ENCODE data around the gene ANKRD65.
A peak's percentile ranks its signal among the peaks of the same experiment; 100 is the strongest.
"Not testable (repeated sequence)": the region's sequence is repeated elsewhere in the genome, so short reads cannot be mapped to it uniquely, and the experiment has no call there.

The ANKRD65 gene

DNA sequence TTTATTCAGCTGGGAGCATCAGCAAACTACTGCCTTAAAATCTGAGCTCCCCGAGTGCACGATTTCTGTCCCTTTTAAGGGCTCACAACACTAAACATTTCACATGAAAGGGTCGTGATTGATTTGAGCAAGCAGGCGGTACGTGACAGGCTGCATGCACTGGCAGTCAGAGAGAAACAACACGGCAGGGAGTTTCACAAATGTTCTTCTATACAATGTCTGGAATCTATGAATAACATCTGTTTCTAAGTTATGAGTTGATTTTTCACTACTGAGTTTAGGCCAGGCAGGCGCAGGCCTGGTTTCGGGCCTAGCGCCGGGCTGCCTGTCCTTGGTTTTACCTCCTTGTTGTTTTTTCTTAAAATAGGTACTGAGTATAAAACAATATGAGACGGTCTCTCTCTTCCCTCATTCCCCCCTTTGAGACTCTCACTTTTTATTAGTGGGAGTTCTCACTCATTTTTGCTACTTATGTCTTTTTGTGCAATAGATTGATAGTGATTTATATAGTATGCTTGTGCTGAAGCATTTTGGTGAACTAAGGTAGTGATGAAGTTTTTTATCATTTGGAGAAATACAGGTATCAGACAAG is 8.7 kb downstream of the ANKRD65 start:
- not testable (repeated sequence) for DNase-seq

DNA sequence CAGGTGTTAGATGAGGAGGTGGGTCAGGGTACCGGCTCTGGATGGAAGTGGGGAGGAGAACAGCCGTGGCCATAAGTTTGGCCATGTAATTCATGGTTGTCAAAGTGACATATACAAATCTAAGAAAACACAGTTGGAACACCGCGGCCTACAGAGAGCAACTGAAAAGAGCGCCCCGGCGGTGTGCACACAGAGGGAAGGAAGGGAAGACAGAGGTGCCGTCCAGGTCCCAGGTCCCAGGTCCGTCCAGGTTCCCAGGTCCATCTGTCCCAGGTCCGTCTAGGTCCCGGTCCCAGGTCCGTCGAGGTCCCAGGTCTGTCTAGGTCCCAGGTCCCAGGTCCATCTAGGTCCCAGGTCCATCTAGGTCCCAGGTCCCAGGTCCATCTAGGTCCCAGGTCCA is 9.4 kb downstream of the ANKRD65 start:
- no peak for DNase-seq

GRCh38 chr1:1410238-1410637 is 10.8 kb downstream of the ANKRD65 start:
- not testable (repeated sequence) for DNase-seq

DNA sequence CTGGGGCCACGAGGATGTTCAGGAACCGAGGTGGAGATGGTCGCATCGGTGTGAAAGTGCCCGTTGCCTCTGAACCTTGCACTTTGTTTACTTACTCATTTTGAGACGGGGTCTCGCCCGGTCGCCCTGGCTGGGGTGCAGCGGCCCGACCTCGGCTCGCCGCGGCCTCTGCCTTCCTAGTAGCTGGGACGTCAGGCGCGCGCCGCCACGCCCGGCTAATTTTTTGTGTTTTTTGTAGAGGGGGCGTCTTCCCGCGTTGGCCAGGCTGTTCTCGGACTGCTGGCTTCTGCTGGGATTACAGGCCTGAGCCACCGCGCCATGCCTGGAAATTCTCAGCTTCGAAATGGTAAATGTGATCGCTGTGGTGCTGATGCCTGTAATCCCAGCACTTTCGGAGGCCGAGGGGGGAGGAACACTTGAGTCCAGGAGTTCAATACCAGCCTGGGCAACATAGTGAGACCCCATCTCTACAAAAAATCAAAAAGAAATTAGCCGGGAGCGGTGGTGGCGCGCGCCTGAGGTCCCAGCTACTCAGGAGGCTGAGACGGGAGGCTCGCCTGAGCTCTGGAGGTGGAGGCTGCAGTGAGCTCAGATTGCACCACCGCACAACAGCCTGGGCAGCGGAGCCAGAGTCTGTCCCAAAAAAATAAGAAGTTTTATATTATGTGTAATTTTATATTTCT is 13.3 kb downstream of the ANKRD65 start:
- DNase-seq: no peak

DNA sequence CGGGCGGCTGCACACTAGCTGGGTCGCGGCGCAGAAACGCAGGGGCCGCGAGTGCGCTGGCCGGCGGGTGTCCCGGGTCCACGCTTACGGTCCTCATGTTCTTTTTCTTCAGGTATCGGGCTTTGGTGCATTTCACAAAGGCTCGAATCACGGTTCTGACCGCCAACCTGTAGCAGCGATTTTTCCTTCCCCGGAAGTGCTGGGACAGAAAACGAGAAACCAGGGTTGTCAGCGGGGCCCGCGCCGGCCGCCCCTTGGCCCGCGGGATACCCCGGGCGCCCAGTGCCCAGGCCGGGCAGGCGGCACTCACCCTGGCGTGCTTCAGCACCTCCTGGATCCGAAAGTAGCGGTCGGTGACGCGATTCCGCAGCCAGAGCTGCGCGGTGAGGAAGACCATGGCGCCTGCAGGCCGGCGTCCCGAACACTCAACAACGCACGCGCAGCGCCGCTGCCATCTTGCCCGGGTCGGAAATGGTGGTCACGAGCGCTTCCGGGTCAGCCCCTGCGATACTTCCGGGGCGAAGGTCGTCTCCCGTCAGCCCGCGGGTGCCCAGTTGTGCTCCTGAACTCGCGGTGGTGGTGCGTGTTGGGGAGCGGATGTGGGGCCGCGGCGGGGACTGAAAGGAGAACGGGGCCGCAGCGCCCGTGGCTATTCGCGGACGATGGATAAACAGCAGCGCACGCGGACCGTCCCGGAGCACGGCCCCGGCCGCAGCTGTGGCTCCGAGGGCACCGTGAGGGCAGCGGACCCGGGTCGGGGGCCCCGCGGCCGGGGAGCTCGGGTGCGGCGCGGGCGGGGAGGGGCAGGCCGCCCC is 14.0 kb downstream of the ANKRD65 start, which contains the start of gene MRPL20:
Gene MRPL20, minus strand, starts transcription at position 473 of the 815 bp plus-strand sequence. Its CDS starts 76 bp downstream, at position 397.
- peak; percentile 96 for DNase-seq

GRCh38 chr1:1406101-1406820 is 14.8 kb downstream of the ANKRD65 start:
- DNase-seq: no peak

- no peak for DNase-seq
Observed at GRCh38 chr1:1403653-1404052, 17.4 kb downstream of the ANKRD65 start.

DNA sequence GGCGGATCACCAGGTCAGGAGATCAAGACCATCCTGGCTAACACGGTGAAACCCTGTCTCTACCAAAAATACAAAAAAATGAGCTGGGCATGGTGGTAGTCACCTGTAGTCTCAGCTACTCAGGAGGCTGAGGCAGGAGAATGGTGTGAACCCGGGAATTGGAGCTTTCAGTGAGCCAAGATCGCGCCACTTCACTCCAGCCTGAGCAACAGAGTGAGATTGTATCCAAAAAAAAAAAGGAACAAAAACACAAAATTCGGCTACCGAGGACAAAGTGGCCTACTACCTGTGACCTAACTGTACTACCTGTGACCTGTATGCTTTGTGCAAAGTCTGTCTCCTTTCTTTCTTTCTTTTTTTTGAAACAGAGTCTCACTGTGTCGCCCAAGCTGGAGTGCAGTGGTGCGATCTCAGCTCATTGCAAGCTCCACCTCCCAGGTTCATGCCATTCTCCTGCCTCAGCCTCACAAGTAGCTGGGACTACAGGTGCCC is 18.1 kb downstream of the ANKRD65 start:
- DNase-seq: not testable (repeated sequence)

GRCh38 chr1:1402072-1402900 is 18.8 kb downstream of the ANKRD65 start:
- DNase-seq: peak; percentile 29

GRCh38 chr1:1401457-1402010 is 19.5 kb downstream of the ANKRD65 start:
- DNase-seq: no peak

GRCh38 chr1:1400576-1401456 is 20.3 kb downstream of the ANKRD65 start:
- no peak for DNase-seq

DNA sequence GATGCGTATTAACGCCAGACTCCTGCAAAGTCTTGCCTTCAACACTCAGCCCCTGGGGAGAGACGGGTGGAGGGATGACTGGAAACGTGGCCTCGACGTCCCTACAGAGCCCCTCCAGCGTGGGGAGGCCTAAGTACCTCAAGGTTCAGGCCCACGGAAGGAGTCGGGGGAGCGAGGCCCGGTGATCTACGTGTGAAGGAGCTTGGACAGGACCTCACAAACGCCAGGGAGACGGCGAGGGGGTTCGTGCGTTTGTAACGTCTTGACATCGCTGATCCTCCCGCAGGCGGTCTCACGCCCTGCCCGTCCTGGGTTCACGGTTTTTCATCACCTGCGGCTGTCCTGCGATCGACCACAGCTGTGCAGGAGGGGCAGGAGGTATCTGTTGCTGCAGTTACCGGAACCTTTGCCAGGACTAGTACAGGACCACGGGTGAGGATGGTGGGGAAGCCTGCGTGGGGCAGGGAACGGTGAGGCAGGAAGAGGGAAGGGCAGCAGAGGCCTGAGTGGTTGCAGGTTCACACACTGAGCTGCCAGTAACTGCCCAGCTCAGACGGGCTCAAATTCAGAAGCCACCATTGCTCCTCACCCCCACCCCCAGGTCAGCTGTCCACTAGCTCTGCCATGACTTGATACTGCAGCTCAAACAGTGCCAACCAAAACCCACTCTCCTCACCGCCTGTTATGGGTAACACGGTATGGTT is 21.1 kb downstream of the ANKRD65 start:
- DNase-seq: no peak

- DNase-seq: peak; percentile 99
Observed at GRCh38 chr1:1399187-1399871, 21.7 kb downstream of the ANKRD65 start, which contains the start of gene CCNL2. CCNL2 (minus strand) TSS chr1:1399335; CDS start chr1:1399306, 29 bp downstream.

- no peak for DNase-seq
Observed at GRCh38 chr1:1398677-1399186, 22.3 kb downstream of the ANKRD65 start.

DNA sequence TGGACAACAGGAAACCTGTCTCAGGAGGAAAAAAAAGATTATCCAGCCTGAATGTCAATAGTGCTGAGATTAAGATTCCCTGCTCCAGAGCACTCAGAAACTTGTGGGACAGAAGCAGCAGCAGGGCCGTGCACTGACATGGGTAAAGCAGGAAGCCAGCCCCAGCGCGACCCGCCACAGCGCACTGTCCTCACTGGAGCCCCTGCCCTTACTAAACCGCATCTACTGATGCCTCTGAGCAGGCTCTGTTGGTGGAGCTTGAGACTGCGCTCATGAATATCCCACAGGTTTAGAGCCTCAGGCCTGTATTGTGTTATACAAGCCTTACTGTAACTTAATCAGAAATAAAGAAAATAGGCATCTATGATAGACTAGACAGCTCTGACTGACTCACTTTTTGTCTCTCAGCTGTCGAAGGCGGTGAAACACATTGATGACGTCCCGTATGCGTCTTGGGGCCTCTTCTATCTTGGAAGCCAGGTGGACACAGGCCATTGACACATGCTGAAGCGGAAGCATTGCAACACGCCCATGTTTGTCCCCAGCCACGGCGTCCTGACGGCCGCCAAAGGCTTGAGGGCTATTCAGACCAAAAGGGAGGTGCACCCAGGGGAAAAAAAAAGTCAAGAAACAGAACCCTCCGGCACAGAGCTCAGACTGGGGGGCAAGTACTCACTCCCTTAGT is 23.1 kb downstream of the ANKRD65 start:
- no peak for DNase-seq

GRCh38 chr1:1395166-1395565 is 25.9 kb downstream of the ANKRD65 start:
- DNase-seq: no peak

- no peak for DNase-seq
Observed at GRCh38 chr1:1394116-1394515, 27.0 kb downstream of the ANKRD65 start.

DNA sequence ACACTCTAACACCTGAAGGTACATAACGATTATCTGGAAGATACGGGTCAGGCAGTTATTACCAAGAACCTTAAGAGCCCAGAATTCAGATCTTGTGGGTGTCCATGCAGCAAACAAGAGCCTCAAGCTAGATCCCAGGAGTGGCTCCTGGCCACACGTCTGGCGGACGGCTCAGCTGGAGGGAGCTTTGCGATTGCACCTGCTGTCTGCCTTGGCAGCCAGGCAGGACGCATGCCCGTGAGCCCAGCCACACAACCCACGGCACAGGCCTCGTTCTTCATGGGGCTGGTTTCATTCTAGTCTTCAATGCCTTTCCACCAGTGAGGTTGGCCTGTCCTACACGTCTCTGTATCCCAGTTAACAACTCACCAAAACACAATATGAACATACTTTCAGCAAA is 27.6 kb downstream of the ANKRD65 start:
- DNase-seq: no peak
